PC-3 (cell line): ENCODE measurements around the gene SNX19. TPM values are rescaled to one million over a fixed set of nuclear protein-coding genes. Genes with fewer than 3 reads are reported as not detected.

Source experiments
- ATAC-seq: fragments of 200-7000 bp; cut with Tn5 transposase; 2 replicates; pipeline ENCODE4 v1.9.1; 2020; ENCODE audit warnings: mild to moderate bottlenecking, moderate library complexity
- BruUV-seq: library from RNA; stranded (reverse); fragments of 400-500 nt; replicated peaks from 2 replicates; lab custom pipeline; 2021; lab: Mats Ljungman, UMichigan
- CTCF ChIA-PET: fragments of 300-600 bp; sonication (Branson Sonifier 250); formaldehyde crosslinking; loops from one replicate; lab custom pipeline; 2022; ENCODE audit warnings: antibody characterized with exemption; lab: Charles Lee
- POLR2A ChIA-PET: fragments of 300-600 bp; sonication (Branson Sonifier 250); formaldehyde crosslinking; loops from one replicate; lab custom pipeline; 2022; ENCODE audit warnings: antibody characterized with exemption; ENCODE audit not compliant: unreplicated experiment; lab: Charles Lee
- DNase-seq: peaks from one replicate; pipeline ENCODE4 v3.0.0-alpha.2; 2015
- H2AFZ ChIP-seq: fragments of 300-600 bp; sonication (generic); 2 replicates; pipeline ENCODE4 v1.6.0; 2016; ENCODE audit warnings: antibody characterized with exemption, low read length
- H3F3A ChIP-seq: fragments of 300-600 bp; sonication (generic); one replicate; pipeline ENCODE4 v1.6.0; 2017; ENCODE audit warnings: antibody characterized with exemption, low read length, control low read depth, mild to moderate bottlenecking; ENCODE audit not compliant: unreplicated experiment
- H3K27ac ChIP-seq: fragments of 300-600 bp; sonication (generic); 2 replicates; pipeline ENCODE4 v1.5.1; 2016; ENCODE audit warnings: mild to moderate bottlenecking, low read length
- H3K27me3 ChIP-seq: fragments of 300-600 bp; sonication (generic); 2 replicates; pipeline ENCODE4 v1.6.1; 2016; ENCODE audit warnings: low read length, mixed read lengths
- H3K36me3 ChIP-seq: fragments of 300-600 bp; sonication (generic); 2 replicates; pipeline ENCODE4 v1.6.1; 2016; ENCODE audit warnings: low read depth, mixed run types, low read length, mixed read lengths
- H3K4me1 ChIP-seq: fragments of 300-600 bp; sonication (generic); 2 replicates; pipeline ENCODE4 v1.5.1; 2016; ENCODE audit warnings: low read length; ENCODE audit not compliant: insufficient read depth
- H3K4me2 ChIP-seq: fragments of 300-600 bp; sonication (generic); 2 replicates; pipeline ENCODE4 v1.6.0; 2016; ENCODE audit warnings: low read length
- H3K4me3 ChIP-seq: fragments of 300-600 bp; sonication (generic); 2 replicates; pipeline ENCODE4 v1.5.1; 2016; ENCODE audit warnings: mild to moderate bottlenecking, low read length, mixed read lengths
- H3K79me2 ChIP-seq: fragments of 300-600 bp; sonication (generic); 2 replicates; pipeline ENCODE4 v1.6.1; 2017; ENCODE audit warnings: low read length, mixed read lengths
- H3K9ac ChIP-seq: fragments of 300-600 bp; sonication (generic); 2 replicates; pipeline ENCODE4 v1.6.0; 2016; ENCODE audit warnings: mild to moderate bottlenecking, low read length
- H3K9me2 ChIP-seq: fragments of 300-600 bp; sonication (generic); replicated peaks from 2 replicates; pipeline ENCODE4 v1.6.1; 2016; ENCODE audit warnings: mixed run types, low read length, mixed read lengths
- H3K9me3 ChIP-seq: fragments of 300-600 bp; sonication (generic); 2 replicates; pipeline ENCODE4 v1.6.1; 2016; ENCODE audit warnings: low read length, mixed read lengths
- H4K20me1 ChIP-seq: fragments of 300-600 bp; sonication (generic); 2 replicates; pipeline ENCODE4 v1.6.1; 2016; ENCODE audit warnings: low read length, mixed read lengths
- EZH2 ChIP-seq: fragments of 300-600 bp; sonication (generic); IDR thresholded peaks from one replicate; pipeline ENCODE4 v1.6.1; 2017; ENCODE audit warnings: antibody characterized with exemption, mild to moderate bottlenecking, low read length; ENCODE audit not compliant: unreplicated experiment
- EZH2phosphoT487 ChIP-seq: fragments of 300-600 bp; sonication (generic); IDR thresholded peaks from 2 replicates; pipeline ENCODE4 v1.6.1; 2018; ENCODE audit warnings: mild to moderate bottlenecking, antibody characterized with exemption, low read length, borderline replicate concordance
- intact Hi-C: fragments of 100-400 bp; cut with micrococcal nuclease; formaldehyde crosslinking; loops from 2 replicates; pipeline ENCODE4 v1.9.0; 2023
- total RNA-seq: library from RNA; depleted of rRNA; stranded (reverse); fragments of >200 nt; gene quantifications from 2 replicates; pipeline ENCODE4 v1.2.3, GENCODE V29; 2014
- TF ChIP-seq, protein P1 (sequence below): fragments of 300-600 bp; sonication (generic); conservative IDR thresholded peaks from 2 replicates; pipeline ENCODE4 v1.5.1; 2017; ENCODE audit warnings: antibody characterized with exemption, low read depth, mild to moderate bottlenecking, low read length

The SNX19 gene
- total RNA-seq, 1 experiment from 2014 or later = 66.4 TPM

GRCh38 chr11:130886704-130887103 lies 29.6 kb downstream of the SNX19 start:
- Histone ChIP-seq H3K9me2 (no peaks in the 10 kb centered on the region), H3K27me3 (no peaks in the 10 kb centered on the region), H2AFZ (no peak overlapping the region), H3K79me2 (no peaks in the 10 kb centered on the region), H3K36me3 (peaks cover 16% of the 10 kb centered on the region; the same call in 1 of the 2 replicates), H3K9ac (no peak overlapping the region), H3K4me2 (no peak overlapping the region), H3K27ac (no peak overlapping the region), H3K4me1 (peaks cover 13% of the 10 kb centered on the region), H3F3A (no peaks in the 10 kb centered on the region), H4K20me1 (no peaks in the 10 kb centered on the region), H3K9me3 (no peaks in the 10 kb centered on the region), H3K4me3 (no peak overlapping the region)
- TF ChIP-seq, protein P1, sequence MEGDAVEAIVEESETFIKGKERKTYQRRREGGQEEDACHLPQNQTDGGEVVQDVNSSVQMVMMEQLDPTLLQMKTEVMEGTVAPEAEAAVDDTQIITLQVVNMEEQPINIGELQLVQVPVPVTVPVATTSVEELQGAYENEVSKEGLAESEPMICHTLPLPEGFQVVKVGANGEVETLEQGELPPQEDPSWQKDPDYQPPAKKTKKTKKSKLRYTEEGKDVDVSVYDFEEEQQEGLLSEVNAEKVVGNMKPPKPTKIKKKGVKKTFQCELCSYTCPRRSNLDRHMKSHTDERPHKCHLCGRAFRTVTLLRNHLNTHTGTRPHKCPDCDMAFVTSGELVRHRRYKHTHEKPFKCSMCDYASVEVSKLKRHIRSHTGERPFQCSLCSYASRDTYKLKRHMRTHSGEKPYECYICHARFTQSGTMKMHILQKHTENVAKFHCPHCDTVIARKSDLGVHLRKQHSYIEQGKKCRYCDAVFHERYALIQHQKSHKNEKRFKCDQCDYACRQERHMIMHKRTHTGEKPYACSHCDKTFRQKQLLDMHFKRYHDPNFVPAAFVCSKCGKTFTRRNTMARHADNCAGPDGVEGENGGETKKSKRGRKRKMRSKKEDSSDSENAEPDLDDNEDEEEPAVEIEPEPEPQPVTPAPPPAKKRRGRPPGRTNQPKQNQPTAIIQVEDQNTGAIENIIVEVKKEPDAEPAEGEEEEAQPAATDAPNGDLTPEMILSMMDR = no peak
- TF ChIP-seq EZH2phosphoT487 = no peak
- no peak for TF ChIP-seq EZH2
- ChIA-PET POLR2A (no interaction called here), CTCF (no interaction called here)
- ATAC-seq (no peak), DNase-seq (no peak)
- no TSS peak for BruUV-seq
- intact Hi-C loops = no loop called here

DNA sequence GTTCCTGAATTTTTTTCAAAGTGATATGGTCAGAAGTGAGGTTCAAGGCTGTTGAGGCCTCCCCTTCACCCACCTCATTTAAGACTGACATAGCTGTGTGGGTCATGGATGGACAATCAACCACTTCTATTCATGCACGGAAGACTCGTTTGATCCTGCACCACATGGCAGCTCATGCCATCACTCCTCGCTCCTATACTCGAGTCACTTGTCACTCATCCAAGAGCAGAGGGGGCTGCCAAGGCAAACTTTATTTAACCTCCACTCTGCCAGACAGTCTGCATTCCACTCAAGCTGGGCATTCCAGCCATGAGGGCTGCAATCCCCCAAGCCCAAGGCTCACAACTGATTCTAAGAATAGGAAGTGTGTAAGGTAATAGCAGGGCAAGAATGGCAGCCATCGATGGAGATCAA lies 34.1 kb downstream of the SNX19 start:
- Histone ChIP-seq H3K36me3 (peaks cover 26% of the 10 kb centered on the region; the same call in 1 of the 2 replicates), H3K27me3 (no peaks in the 10 kb centered on the region), H2AFZ (no peak overlapping the region), H3K9me3 (no peaks in the 10 kb centered on the region), H3K27ac (no peak overlapping the region), H3F3A (no peaks in the 10 kb centered on the region), H3K4me2 (no peak overlapping the region), H3K9ac (no peak overlapping the region), H3K9me2 (no peaks in the 10 kb centered on the region), H4K20me1 (no peaks in the 10 kb centered on the region), H3K79me2 (no peaks in the 10 kb centered on the region), H3K4me3 (no peak overlapping the region), H3K4me1 (no peaks in the 10 kb centered on the region)
- ATAC-seq = no peak
- ChIA-PET POLR2A (no interaction called here), CTCF (no interaction called here)
- no peak for DNase-seq
- intact Hi-C loops = no loop called here
- BruUV-seq = no TSS peak
- no peak for TF ChIP-seq EZH2phosphoT487

DNA sequence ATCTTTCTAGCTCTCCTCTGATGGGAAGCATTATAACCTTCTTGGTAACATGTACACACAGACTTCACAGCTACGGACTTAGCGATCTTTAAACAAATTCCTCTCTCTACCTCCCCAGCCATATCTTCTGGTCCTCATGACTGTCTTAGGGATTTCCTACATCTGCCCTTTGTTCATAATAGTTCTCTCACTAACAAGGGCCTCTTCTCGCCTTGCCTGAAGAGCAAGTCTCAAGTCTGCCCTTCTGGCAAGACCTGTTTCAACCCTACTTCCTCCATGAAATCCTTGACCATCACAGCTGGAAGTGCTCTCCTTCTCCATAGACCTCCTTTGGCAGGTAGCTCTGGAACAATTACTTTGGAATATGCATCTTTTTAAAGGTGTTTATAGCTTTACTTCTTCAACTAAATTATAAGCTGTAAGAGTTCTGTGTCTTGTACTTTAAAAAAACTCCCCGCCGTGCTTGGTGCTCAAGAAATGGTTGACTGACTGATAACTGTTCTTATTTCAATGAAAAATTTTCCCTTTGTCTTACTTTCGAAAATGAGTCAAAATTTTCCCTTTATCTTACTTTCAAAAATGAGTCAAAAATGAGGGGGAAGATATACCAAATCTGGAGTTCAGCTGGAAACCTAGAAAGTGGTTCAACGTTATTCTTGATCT lies 34.7 kb downstream of the SNX19 start:
- H3K9me2 ChIP-seq = no peaks in the 10 kb centered on the region
- peaks cover 26% of the 10 kb centered on the region; the same call in 1 of the 2 replicates for H3K36me3 ChIP-seq
- DNase-seq = no peak
- H4K20me1 ChIP-seq = no peaks in the 10 kb centered on the region
- no peak overlapping the region for H3K4me2 ChIP-seq
- POLR2A ChIA-PET = no interaction called here
- intact Hi-C loops = no loop called here
- no peak overlapping the region for H3K9ac ChIP-seq
- BruUV-seq = no TSS peak
- H3K79me2 ChIP-seq = no peaks in the 10 kb centered on the region
- CTCF ChIA-PET = no interaction called here
- H3K4me1 ChIP-seq = no peaks in the 10 kb centered on the region
- H3K27ac ChIP-seq = no peak overlapping the region
- no peaks in the 10 kb centered on the region for H3F3A ChIP-seq
- TF ChIP-seq, protein P1 = no peak
- TF ChIP-seq EZH2phosphoT487 (no peak), EZH2 (no peak)
- H2AFZ ChIP-seq = no peak overlapping the region
- no peaks in the 10 kb centered on the region for H3K27me3 ChIP-seq
- no peak for ATAC-seq
- H3K4me3 ChIP-seq = no peak overlapping the region
- H3K9me3 ChIP-seq = no peaks in the 10 kb centered on the region
